GM21723 (cell line): ENCODE measurements around the gene STX18.

Experiments
- ATAC-seq: cut with Tn5 transposase; IDR thresholded peaks from one replicate; pipeline ENCODE4 v1.9.1; 2021; ENCODE audit warnings: mild to moderate bottlenecking, moderate library complexity; ENCODE audit not compliant: unreplicated experiment

The STX18 gene

GRCh38 chr4:4388836-4389575 is 152.8 kb downstream of the STX18 start:
- ATAC-seq = no peak

DNA sequence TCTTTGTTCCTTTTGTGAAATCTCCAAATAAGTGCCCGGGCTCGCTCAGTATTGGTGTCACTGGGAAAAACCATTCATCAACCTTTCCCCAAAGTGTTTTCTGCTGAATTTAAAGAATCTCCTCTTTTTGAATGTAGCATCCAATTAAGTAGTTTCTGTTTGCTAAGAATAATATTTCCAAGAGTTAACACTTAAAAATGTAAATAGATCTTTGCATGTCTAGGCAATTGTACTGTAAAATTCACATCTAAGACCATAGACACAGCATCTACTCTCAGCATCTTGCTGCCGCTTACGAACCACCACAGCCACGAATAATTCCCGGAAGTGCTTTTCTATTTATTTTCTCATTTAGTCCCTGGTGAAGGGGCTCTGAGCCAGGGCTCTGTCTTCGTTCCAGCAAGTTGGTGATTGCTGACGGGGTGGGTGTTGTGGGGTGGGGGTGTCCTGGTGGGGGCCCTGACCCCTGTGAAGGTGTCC is 153.5 kb downstream of the STX18 start:
- ATAC-seq = no peak

- ATAC-seq = no peak
Measured at GRCh38 chr4:4387531-4388310, 154.1 kb downstream of the STX18 start.

GRCh38 chr4:4386736-4387392 is 155.0 kb downstream of the STX18 start, which contains the start of gene NSG1:
TSS of gene NSG1 (plus strand) at chr4:4387102. CDS start at chr4:4387630, 528 bp downstream.
- no peak for ATAC-seq

DNA sequence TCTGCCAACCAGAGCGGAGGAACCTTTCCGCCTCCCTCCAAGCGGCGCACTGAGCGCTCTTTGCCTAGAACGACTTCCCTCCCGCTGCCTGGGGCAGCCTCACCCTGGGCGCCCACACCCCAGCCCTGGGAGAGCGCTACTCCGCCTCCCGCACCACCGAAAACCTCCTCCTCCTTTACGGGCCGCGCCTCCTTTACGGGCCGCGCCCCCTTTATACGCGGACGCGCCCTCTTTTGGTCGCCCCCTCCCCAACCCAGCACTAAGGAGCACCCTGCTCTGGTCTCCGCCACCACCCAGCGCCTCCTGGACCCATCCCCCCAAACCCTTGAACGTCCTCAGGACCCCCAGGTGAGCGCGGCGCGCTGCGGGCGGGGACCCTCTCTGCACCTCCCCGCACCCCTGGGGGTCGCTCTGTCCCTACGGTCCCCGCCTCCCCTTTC is 155.5 kb downstream of the STX18 start:
- no peak for ATAC-seq

DNA sequence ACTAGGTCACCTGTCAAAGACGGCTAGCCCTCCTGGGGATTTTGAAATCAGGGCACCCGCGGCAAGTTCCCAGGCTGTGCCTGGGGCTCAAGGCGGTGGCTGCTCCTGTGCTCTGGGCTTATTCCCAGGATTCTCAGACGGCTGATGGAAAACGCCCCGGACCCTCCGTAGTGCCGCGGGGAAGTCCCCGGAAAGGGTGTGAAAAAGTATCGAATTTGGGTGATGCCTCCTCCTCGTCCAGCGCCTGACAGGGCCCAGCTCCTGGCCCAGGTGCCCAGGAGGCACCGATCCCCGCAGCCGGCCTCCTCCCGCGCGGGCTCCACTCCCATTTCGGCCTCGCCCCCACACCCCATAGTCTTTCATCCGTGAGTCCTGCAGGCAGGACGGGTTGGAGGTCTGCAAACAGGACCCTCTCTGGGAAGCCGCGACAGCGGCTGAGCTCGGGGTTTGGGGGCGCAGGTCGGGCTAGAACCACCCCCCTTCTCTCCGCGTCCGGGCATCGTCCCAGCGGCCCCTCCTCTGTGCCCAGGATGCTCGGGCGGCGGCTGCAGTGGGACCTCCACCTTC is 156.0 kb downstream of the STX18 start:
- ATAC-seq = no peak

DNA sequence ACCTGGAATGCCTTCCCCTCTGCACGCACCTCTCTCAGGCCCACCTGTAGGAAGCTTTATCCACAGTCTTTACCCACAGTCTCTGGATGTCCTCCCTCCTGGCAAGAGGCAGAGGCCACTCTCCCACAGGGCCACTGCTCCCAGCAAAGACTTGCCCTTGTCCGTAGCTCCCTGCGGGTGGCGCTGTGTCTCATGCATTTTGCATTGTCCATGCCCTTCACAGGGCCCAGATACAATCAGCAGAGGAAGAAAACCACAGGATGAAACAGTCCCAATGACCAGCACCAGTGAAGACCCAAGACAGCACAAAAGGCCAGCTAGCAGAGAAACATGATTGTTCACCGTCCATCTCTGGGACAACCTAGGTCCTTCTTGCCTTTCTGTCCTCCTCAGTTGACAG is 157.0 kb downstream of the STX18 start:
- no peak for ATAC-seq

DNA sequence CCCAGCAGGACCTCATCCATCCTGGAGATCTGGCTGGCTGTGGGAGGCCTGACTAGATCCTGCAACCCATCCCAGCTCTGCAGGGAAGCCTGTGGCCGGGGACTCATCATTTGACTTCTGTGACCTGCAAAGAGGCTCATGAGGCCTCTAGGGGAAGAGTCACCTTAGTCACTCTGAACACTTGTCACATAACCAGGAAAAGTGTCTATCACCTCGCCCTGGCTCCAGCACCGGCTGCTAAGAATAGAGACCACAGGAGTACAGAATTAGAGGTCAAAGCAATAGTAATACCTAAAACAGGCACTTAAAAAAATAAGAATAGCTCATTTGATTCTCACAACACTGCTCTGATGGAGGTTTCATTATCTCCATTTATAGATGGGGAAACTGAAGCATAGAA is 158.8 kb downstream of the STX18 start:
- no peak for ATAC-seq

DNA sequence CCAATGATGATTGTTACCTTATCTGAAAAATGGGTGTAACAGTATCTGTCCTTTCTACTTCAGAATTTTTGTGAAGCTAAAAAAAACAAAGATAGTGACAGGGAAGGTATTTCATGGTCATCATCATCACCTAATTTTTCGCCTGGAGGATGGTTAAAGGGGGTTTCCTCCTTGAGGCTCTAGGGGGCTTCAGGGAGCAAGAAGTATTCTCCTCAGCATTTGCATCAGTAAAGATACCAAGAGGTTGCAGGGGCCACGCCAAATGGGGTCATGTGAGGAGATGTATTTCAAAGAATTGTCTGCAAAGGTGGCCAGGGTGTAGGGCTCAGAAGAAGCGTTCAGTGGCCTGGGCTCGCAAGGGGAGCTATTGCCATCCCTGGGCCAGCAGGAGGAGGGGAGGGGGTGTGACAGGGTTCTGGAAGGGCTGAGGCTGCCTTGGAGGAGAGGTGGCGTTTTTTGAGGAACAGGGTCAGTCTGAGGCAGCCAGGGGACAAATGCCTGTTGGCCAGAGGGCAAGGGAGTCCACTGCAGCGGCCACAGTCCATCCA is 162.2 kb downstream of the STX18 start:
- no peak for ATAC-seq

DNA sequence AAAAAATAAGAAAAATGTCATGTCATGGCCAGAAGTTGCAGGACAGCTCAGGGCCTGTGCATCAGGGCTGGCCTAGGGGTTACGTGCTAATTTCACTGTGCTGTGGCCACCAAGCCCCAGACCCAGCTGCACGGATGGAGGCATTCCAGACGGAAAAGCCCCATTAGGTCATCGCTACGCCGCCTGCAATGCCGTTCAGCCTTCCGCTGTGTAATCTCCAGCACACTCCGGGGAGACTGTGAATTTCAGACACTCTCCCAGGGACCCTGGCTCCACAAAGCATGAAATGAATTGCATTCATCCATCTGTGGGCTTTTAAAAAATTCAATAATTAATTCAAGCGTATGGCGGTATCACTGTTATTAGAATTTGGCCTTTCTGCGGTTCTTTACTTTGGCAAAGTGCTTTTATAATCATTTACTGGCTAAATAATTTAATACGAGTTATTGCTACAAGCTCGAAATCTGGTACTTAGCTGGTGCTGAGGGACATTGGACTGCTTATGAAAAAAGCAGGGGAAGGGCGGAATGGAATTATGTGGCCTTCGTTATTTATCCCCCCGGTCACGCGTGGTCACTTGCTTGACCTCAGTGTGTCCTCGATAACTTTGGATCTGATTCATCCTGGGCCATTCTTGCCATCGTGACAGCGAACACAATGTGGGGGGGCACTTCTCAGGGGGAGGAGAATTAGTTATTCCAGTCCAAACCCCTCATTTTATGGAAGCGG is 164.0 kb downstream of the STX18 start:
- no peak for ATAC-seq

GRCh38 chr4:4377191-4377590 is 164.7 kb downstream of the STX18 start:
- ATAC-seq = no peak

GRCh38 chr4:4376074-4376473 is 165.8 kb downstream of the STX18 start:
- ATAC-seq = no peak

DNA sequence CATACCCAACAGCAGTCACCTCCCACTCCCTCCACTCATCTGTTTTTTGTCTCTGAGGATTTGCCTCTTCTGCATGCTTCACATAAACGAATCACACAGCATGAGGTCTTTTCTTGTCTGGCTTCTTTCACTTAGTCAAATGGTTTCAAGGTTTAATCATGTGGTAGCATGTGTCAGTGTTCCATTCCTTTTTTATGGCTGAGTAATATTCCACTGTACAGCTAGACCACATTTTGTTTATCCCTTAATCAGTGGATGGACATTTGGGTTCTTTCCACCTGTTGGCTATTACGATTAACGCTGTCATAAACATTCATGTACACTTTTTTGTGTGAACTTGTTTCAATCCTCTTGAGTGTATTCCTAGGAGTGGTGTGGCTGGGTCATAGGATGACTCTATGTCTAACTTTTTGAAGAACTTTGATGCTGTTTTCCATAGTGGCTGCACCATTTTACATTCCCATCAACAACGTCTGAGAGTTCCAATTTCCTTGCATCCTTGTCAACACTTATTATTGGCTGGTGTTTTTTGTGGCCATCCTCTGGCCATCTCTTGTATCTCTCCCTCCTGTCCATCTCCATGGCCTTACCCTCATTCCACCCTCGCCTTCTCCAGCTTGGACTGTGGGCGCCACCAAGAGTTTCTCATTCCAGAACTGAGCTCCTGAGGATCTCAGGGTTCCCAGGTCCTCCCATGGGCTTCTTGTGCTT is 167.3 kb downstream of the STX18 start:
- no peak for ATAC-seq
